22Rv1 (cell line): ENCODE results near the gene CMIP.

Source experiments
- CTCF ChIP-seq: fragments of 450-650 bp; IDR thresholded peaks from 2 replicates; pipeline ENCODE4 v1.5.1; 2017; ENCODE audit warnings: mild to moderate bottlenecking
- ZFX ChIP-seq: fragments of 450-650 bp; IDR thresholded peaks from 2 replicates; pipeline ENCODE4 v1.6.1; 2017; ENCODE audit warnings: antibody characterized with exemption, borderline replicate concordance

- TF ChIP-seq CTCF (no peak), ZFX (no peak)
Observed at GRCh38 chr16:81588326-81589081, 143.9 kb downstream of the CMIP start.
